AG08395 (cell line): Measurements from ENCODE around the gene PLK1.
"Not testable (repeated sequence)": the region's sequence is repeated elsewhere in the genome, so short reads cannot be mapped to it uniquely, and the experiment has no call there.

ENCODE experiments used
- DNase-seq: peaks from one replicate; pipeline ENCODE4 v3.0.0; 2012; ENCODE audit warnings: mixed read lengths, low spot score

PLK1 gene

DNA sequence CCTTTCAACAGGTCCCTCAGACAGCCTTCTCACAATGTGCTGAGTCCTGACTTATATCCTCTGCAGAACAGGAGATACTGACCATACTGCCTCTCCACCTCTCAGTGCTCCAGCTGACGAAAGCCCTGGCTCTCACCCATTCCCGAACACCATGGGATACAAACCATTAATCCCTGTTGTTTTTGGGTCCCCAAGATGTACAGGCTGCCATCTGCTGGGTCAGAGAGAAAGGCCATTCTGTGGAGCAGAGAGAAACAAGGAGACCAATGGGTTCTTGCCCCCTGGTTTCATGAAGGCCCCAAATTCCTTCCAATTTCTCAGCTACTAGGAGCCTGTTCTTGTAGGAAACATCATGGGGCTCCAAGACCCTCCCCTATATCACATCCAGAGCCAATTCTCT lies 31.3 kb downstream of the PLK1 start:
- no peak for DNase-seq

- DNase-seq, result no peak
These were observed 31.8 kb downstream of the PLK1 start for GRCh38 chr16:23710504-23710903.

DNA sequence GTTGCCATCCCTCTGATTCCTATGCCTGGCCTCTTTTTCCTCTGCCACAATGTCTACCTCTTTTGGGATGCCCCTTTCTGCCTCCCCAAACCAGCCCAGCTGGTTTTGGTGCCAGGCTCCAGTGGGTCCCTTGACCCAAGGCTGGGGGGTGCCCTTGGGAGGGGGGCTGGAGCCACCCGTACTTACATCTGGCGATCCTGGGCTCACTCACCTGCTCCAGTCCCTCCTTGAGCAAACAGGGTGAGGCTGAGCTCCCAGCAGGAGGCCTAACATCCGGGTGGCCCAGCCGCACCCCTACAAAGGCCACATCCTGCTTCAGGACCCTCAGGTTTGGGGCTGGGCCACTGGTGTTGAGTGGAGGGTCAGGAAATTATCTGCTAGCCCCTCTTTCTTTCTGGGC lies 33.1 kb downstream of the PLK1 start:
- DNase-seq, result no peak

- no peak for DNase-seq
These were observed 34.3 kb downstream of the PLK1 start, which contains the start of gene ERN2 for GRCh38 chr16:23712976-23713375. Gene ERN2, minus strand, starts transcription at chr16:23713222. Its CDS starts 35 bp downstream, at chr16:23713187.

DNA sequence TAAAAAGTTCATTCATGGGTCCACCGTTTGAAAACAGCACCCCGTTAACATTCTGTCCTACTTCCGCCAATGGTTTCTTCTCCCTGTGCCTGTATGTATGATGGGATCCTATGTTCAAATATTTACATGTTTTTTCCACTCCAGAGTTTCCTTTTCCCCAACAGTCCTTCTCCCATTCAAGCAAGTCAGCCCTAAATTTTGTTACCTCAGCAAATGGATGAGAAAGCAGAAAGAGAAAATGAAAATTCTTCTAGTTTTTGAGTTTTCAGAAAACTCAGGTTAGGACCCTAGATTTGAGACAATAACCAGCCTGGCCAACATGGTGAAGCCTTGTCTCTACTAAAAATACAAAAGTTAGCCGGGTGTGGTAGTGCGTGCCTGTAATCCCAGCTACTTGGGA lies 37.8 kb downstream of the PLK1 start:
- DNase-seq, result no peak

DNA sequence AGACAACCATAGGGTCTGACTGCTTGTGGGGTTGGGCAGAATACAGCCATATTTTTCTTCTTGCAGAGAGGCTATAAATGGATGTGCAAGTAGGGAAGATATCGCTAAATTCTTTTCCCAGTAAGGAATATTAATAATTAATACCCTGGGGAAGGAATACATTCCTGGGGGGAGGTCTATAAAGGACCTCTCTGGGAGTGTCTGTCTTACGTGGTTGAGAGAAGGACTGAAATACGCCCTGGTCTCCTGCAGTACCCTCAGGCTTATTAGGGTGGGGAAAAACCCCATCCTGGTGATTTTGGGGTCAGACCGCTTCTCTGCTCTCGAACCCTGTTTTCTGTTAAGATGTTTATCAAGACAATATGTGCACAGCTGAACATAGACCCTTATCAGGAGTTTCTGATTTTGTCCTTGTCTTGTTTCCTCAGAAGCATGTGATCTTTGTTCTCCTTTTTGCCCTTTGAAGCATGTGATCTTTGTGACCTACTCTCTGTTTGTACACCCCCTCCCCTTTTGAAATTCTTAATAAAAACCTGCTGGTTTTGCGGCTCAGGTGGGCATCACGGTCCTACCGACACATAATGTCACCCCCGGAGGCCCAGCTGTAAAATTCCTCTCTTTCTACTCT lies 44.0 kb downstream of the PLK1 start:
- not testable (repeated sequence) for DNase-seq

GRCh38 chr16:23724096-23724784 lies 45.6 kb downstream of the PLK1 start:
- no peak for DNase-seq

DNA sequence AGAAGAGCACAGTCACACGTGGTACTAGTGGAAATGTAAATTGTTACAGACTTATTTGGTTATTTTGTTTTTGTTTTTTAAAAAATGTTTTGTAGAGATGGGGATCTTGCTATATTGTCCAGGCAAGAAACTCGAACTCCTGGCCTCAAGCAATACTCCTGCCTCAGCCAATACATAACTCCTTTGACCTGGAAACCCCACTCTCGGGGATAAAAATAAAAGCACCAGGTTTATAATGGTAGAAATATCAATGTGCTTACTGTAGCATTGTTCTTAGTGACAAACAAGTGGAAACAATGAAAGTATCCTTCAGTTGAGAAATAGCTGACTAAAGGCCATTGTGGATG lies 46.1 kb downstream of the PLK1 start:
- DNase-seq, result no peak

DNA sequence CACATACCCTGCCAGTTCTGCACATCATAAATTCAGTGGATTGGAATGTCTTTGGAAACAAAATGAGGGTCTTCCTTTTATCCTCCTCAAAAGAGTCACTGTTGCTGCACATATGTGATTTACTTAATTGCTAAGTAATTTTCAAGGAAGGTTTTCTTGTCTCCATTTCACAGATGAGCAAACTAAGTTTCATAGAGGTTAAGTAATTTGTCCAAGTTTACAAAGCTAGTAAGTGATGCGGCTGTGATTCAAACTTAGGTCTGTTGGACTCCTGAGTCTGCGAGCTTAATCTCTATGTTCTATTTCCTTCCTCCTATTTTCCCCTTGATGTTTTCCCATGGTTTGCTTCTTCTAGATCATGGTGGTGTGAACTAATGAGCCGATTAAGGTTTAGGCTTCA lies 48.0 kb downstream of the PLK1 start:
- DNase-seq, result no peak

DNA sequence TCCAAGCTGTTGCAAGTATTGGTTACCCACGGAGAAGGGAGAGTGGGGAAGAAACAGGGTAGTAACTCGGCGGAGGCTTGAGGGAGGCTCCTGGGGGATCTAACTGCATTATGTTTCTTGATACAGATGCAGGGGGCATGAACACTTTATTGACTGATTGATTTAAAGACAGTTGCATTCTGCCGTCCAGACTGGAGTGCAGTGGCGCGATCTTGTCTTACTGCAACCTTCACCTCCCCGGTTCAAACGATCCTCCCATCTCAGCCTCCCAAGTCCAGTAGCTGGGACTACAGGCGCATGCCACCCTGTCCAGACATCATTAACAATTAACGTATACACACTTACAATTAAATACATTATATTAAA lies 49.4 kb downstream of the PLK1 start:
- DNase-seq, result no peak

GRCh38 chr16:23729503-23730424 lies 51.1 kb downstream of the PLK1 start:
- peak; percentile 49 for DNase-seq

GRCh38 chr16:23734176-23734893 lies 55.6 kb downstream of the PLK1 start:
- DNase-seq, result no peak

DNA sequence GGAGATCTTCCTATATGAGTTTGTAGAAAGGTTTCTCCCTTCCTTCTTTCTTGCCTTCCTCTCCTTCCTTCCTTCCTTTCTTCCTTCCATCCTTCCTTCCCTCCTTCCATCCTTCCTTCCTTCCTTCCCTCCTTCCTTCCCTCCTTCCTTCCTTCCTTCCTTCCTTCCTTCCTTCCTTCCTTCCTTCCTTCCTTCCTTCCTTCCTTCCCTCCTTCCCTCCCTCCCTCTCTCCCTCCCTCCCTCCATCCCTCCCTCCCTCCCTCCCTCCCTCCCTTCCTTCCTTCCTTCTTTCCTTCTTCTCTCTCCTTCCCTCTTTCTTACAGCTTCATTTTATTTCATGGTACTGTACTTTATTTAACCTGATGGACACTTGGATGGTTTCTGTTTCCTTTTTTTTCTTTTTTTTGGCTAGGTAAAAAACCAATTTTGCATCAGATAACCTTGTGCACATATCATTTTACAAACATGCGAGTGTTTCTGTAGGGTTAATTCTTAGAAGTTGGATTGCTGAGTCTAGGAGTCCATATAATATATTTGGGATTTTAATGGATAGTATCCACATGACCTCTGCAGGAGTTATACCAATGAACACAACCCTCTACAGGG lies 58.8 kb downstream of the PLK1 start:
- DNase-seq, result not testable (repeated sequence)

DNA sequence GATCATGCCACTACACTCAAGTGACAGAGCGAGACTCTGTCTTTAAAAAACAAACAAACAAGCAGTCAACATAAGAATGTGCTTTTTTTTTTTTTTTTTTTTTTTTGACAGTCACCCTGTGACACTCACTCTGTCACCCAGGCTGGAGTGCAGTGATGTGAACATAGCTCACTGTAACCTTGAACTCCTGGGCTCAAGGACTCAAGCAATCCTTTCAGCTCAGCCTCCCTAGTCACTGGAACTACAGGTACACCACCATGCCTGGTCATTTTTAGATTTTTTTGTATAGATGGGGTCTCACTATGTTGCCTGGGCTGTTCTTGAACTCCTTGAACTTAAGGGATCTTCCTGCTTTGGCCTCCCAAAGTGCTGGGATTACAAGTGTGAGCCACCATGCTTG lies 60.8 kb downstream of the PLK1 start:
- DNase-seq, result no peak
